NCI-H2196 (cell line): ENCODE measurements around the gene PIM3.
A peak's percentile ranks its signal among the peaks of the same experiment; 100 is the strongest.

Experiments
- DNase-seq: peaks from one replicate; lab custom pipeline; 2025; ENCODE audit not compliant: unreplicated experiment; lab: John Stamatoyannopoulos, UW

Gene PIM3

GRCh38 chr22:49966041-49966773, 5.6 kb downstream of the PIM3 start:
- DNase-seq = no peak

- no peak for DNase-seq
These were observed 6.5 kb downstream of the PIM3 start for GRCh38 chr22:49966774-49967705.

GRCh38 chr22:49967706-49968208, 7.2 kb downstream of the PIM3 start:
- no peak for DNase-seq

GRCh38 chr22:49968313-49968830, 7.8 kb downstream of the PIM3 start:
- DNase-seq = no peak

DNA sequence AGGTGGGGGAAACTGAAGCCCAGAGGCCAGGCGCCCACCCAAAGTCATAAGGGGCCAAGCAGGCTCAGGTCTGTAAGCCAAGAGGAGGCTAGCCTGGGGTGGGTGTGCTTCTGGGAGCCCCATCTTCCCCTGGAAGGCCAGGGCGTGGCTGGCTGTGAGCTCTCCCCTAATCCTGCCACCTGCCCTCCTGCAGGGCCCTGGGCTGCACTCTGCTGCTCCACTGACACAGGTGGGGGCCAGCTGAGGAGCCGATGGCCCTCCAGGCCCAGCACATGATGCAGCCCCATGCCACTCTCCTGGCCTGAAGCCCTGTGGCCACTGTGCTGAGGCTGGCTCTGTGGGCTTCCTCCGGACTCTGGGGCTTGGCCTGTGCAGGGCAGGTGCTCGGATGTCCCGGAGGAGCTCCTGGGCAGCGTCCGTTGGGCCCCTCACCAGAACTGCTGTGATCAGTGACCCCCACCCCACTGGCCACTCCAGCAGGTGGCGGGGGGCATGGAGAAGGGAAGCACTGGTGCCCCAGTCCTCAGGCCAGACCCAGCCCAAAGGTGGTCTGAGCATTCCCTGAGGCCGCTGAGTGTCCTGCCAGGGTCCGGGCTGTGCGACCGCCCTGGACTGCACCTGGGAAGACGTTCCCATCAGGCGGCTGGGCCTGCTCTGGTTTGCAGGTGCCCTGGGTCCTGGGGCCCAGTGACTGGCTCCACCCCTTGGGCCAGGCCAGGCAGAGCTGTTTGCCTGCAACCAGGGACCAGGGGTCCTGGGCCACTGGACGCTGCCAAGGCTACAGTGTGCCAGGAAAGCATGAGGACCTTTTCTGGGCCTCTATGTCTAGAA, 8.5 kb downstream of the PIM3 start:
- DNase-seq = no peak

DNA sequence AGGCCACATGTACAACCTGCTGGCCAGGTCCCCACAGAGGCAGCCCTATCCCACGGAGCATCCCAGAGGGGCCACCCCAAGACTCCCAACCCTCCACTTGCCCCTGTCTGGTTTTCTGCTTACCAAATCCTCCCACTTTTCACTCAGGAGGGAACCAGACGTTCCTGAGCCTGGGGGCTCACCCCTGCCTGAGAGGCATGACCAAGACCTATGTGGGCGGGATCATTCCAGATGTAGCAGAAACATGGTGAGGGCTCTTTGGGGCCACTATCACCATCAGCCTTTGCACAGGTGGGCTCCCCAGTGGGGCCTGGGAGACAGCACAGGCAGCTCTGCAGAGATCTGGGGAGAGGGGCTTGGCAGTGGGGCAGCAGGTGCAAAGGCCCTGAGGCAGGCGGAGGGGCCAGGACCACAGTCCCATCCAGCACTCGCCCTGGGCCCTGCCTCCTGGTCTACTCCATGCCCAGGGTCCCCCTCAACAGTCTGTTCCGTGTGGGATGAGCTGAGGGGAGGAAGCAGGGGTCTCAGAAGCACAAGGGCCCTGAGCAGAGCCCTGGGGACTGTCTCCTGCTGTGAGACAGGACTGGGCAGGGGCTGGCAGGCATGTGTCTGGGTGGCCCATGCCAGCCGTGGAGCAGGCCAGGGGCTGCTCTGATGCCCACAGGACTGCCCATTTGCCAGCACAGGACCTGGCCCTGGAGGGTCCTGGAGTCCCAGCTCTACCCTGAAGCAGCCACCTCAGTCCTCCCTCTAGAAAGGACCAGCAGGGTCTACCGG, 9.4 kb downstream of the PIM3 start:
- DNase-seq = no peak

GRCh38 chr22:49970528-49971231, 10.1 kb downstream of the PIM3 start:
- DNase-seq = peak; percentile 82

DNA sequence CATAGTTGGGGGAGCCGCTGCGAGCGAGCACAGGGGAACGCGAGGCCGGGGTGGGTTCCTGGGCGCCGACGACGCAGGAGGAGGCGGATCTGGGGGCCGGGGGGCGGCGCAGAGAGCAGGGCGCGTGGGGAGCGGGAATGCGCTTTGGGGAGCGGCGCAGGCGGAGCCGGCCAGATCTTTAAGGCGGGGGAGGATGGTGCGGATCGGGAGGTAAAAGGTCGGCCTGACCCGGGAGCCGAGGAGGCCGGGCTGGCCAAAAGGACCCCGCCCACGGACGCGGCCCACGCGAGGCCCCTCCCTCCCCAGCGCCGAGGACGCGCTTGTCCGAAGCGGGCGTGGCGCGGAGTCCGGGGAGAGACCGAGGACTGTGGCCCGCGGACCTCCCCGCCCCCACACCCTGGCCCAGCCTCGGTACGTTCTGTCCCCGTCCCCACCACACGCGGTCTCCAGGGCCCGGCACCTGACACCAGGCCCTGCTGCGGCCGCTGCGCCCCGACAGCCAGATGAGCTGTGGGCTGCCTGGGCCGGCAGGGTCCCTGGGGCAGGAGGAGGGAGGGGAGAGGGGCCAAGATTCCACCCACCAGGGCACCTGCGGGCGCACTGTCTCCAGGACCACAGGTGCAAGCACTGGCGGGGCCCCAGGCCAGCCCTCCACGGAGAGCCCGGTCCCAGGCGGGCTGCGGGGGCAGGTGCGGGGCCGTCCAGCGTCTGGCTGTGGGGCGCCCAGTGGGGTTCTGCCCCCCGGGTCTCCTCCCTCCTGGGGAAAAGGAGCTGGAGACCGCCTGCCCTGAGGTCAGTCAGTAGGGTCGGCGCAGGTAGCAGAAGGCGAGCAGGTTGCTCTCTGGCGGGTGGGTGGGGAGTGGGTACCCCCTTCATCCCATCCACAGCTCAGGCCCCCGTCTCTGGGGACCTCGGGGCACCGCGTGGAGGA, 10.9 kb downstream of the PIM3 start:
- no peak for DNase-seq

DNA sequence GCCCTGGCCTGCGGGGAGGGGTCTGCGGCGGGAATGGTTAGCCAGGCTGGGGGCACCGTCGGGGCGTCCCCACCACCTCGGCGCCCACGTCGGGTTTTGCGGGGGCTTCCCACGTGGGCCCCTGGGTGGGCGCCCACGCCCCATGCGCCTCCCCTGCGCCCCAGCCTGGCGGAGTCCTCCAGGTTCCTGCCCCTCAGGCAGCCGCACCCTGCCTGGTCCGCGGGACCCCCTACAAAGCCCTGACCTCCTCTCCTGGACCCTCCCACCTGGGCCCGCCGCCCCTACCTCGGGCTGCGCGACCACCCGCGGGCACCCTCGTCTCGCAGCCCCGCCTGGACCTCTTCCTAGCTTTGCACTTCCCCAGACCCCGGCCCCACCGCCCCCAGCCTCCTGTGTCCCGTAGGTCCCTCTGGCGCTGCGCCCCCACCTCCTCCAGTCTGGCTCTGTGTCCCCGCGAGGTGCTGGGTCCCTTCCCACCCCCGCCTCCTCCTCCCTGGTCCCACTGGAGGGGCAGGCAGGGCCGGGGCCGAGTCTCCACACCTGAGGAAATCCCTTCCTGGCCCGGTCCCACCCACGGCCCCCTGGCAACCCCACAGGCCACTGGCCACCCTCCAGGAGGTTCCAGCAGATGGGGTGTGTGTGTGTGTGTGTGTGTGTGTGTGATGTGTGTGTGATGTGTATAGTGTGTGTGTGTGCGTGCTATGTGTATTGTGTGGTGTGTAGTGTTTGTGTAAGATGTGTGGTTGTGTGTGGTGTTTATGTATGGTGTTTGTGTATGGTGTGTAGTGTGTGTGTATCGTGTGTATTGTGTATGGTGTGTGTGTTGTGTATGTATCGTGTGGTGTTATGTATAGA, 11.8 kb downstream of the PIM3 start:
- DNase-seq = no peak

DNA sequence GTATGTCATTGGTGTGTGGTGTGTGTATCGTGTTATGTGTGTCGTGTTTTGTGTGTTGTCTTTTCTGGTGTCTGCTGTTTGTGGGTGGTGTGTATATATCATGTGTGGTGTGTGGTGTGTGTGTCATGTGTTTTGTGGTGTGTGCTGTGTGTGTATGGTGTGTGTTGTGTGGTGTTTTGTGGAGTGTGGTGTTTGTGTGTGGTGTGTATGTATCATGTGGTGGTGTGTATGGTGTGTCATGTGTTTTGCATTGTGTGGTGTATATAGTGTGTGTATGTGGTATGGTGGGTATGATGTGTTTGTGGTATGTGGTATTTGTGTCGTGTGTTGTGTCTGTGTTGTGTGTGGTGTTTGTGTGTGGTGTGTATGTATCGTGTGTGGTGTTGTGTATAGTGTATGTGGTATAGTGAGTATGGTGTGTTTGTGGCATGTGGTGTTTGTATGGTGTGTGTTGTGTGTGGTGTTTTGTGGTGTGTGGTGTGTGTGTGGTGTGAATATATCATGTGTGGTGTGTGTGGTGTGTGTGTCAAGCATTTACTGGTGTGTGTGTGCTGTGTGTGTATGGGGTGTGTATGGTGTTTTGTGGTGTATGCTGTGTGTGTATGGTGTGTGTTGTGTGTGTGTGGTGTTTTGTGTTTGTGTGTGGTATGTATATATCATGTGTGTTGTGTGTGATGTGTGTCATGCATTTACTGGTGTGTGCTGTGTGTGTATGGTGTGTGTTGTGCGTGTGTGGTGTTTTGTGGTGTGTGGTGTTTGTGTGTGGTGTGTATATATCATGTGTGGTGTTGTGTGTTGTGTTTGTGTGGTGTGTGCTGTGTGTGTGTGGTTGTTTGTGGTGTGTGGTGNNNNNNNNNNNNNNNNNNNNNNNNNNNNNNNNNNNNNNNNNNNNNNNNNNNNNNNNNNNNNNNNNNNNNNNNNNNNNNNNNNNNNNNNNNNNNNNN, 12.7 kb downstream of the PIM3 start:
- DNase-seq = no peak

- DNase-seq = no peak
These were observed 15.2 kb downstream of the PIM3 start for GRCh38 chr22:49975543-49976389.

- DNase-seq = no peak
These were observed 16.0 kb downstream of the PIM3 start for GRCh38 chr22:49976439-49977175.

GRCh38 chr22:49977578-49977977, 17.0 kb downstream of the PIM3 start:
- DNase-seq = no peak

GRCh38 chr22:49979587-49980264, 19.2 kb downstream of the PIM3 start:
- DNase-seq = no peak
